K562 (cell line): Measurements from ENCODE around the gene SRC. TPM values are rescaled to one million over a fixed set of nuclear protein-coding genes. Genes with fewer than 3 reads are reported as not detected.

Experiments
- ATAC-seq: fragments of 200-7000 bp; cut with Tn5 transposase; 3 replicates; pipeline ENCODE4 v1.9.1; 2020; ENCODE audit warnings: moderate library complexity
- BruUV-seq: library from RNA; stranded (reverse); fragments of 400-500 nt; replicated peaks from 2 replicates; lab custom pipeline; 2021; lab: Mats Ljungman, UMichigan
- CTCF ChIA-PET: fragments of 300-600 bp; formaldehyde crosslinking; extraction: SDS; loops from one replicate; lab custom pipeline; 2021; ENCODE audit warnings: low intra/inter-chr PET ratio; lab: Yijun Ruan, JAX
- POLR2A ChIA-PET: fragments of 300-600, 350-650 bp; sonication (Branson Sonifier 250); formaldehyde crosslinking; extraction: SDS; loops from one replicate; lab custom pipeline; 2021; ENCODE audit warnings: antibody characterized with exemption, inconsistent platforms; lab: Yijun Ruan, JAX
- DNase-seq, 4 experiments: peaks; one replicate each; pipeline versions ENCODE4 v3.0.0 to v3.0.0-alpha.2; 2011 to 2018; ENCODE audit warnings: low spot score in 3 of 4, mixed read lengths in 3 of 4; ENCODE audit errors: extremely low read depth in 1 of 4
- FAIRE-seq: peaks from 2 replicates; lab custom pipeline; 2011; peaks lifted over from hg19 to GRCh38; lab: Jason Lieb, UNC
- H2AFZ ChIP-seq: 2 replicates; pipeline ENCODE4 v1.6.0; 2011; ENCODE audit warnings: low read depth, low read length, control low read depth, inconsistent platforms
- H3K27ac ChIP-seq: fragments of 200-600 bp; 3 replicates; pipeline ENCODE4 v1.8.0; 2011; ENCODE audit warnings: low read depth, mild to moderate bottlenecking, control low read depth, inconsistent platforms, low read length, moderate library complexity, mixed read lengths; ENCODE audit errors: extremely low read depth
- H3K27me3 ChIP-seq, 2 experiments: fragments of 300-600 bp in 1 of 2; 2 replicates in 1 of 2; 3 replicates in 1 of 2; pipeline versions ENCODE4 v1.6.0 to v1.8.0; 2011; ENCODE audit warnings: inconsistent platforms in 2 of 2, low read length in 2 of 2, mild to moderate bottlenecking in 1 of 2, mixed read lengths in 1 of 2, moderate library complexity in 1 of 2; ENCODE audit not compliant: control insufficient read depth in 2 of 2, insufficient read depth in 2 of 2
- H3K36me3 ChIP-seq: fragments of 300-600 bp; 3 replicates; pipeline ENCODE4 v1.8.0; 2011; ENCODE audit warnings: mild to moderate bottlenecking, low read length, inconsistent platforms; ENCODE audit not compliant: control insufficient read depth, insufficient read depth
- H3K4me1 ChIP-seq, 2 experiments: fragments of 200-600 bp in 1 of 2; replicated peaks in 1 of 2; 2 replicates in 1 of 2; 3 replicates in 1 of 2; pipeline versions ENCODE4 v1.5.1 to v1.8.0; 2011; ENCODE audit warnings: inconsistent platforms in 2 of 2, low read length in 2 of 2, mild to moderate bottlenecking in 1 of 2, mixed read lengths in 1 of 2, moderate library complexity in 1 of 2; ENCODE audit not compliant: control insufficient read depth in 2 of 2, insufficient read depth in 2 of 2
- H3K4me2 ChIP-seq: 2 replicates; pipeline ENCODE4 v1.6.1; 2011; ENCODE audit warnings: low read length, control low read depth, inconsistent platforms, mixed read lengths; ENCODE audit not compliant: insufficient read depth
- H3K4me3 ChIP-seq: fragments of 200-600 bp; sonication (generic), shearing (Covaris generic); 2 replicates; pipeline ENCODE4 v1.5.1; 2016; ENCODE audit warnings: control low read depth, inconsistent platforms
- H3K79me2 ChIP-seq: fragments of 200-600 bp; 3 replicates; pipeline ENCODE4 v1.8.0; 2011; ENCODE audit warnings: low read length, inconsistent platforms; ENCODE audit not compliant: control insufficient read depth, insufficient read depth
- H3K9ac ChIP-seq, 2 experiments: 2 replicates each; pipeline versions ENCODE4 v1.6.0 to v1.6.1; 2011; ENCODE audit warnings: low read depth in 2 of 2, low read length in 2 of 2, control low read depth in 1 of 2, inconsistent platforms in 1 of 2, mild to moderate bottlenecking in 1 of 2, mixed read lengths in 1 of 2; ENCODE audit not compliant: insufficient read depth in 1 of 2
- H3K9me1 ChIP-seq: one replicate; pipeline ENCODE4 v1.6.0; 2011; ENCODE audit warnings: inconsistent platforms, mild to moderate bottlenecking, low read length, moderate library complexity; ENCODE audit not compliant: control insufficient read depth, insufficient read depth
- H3K9me3 ChIP-seq: replicated peaks from 2 replicates; pipeline ENCODE4 v1.5.1; 2011; ENCODE audit warnings: low read depth, low read length, inconsistent platforms; ENCODE audit not compliant: control insufficient read depth, insufficient read depth
- H4K20me1 ChIP-seq: replicated peaks from 2 replicates; pipeline ENCODE4 v1.6.1; 2011; ENCODE audit warnings: low read length, inconsistent platforms, mixed read lengths; ENCODE audit not compliant: control insufficient read depth, insufficient read depth
- CBX2 ChIP-seq: fragments of 200-600 bp; sonication (generic); IDR thresholded peaks from one replicate; pipeline ENCODE4 v1.6.1; 2012; ENCODE audit warnings: mild to moderate bottlenecking, low read length, inconsistent platforms; ENCODE audit not compliant: insufficient read depth, poor library complexity, severe bottlenecking
- CTCF ChIP-seq, 3 experiments: IDR thresholded peaks in 2 of 3; conservative IDR thresholded peaks in 1 of 3; 2 replicates each; pipeline ENCODE4 v1.5.1; 2011 to 2012; ENCODE audit warnings: low read length in 3 of 3, mild to moderate bottlenecking in 3 of 3, control low read depth in 2 of 3, improper control_type of control experiment in 1 of 3, inconsistent platforms in 1 of 3, low read depth in 1 of 3, mixed read lengths in 1 of 3, moderate library complexity in 1 of 3; ENCODE audit not compliant: insufficient read depth in 2 of 3
- CTCFL ChIP-seq: IDR thresholded peaks from 2 replicates; pipeline ENCODE4 v1.6.1; 2011; ENCODE audit warnings: borderline replicate concordance, low read depth, mild to moderate bottlenecking, moderate library complexity, low read length; ENCODE audit not compliant: insufficient read depth, poor library complexity, severe bottlenecking
- FOXJ3 ChIP-seq: sonication (generic); formaldehyde crosslinking; IDR thresholded peaks from 2 replicates; pipeline ENCODE4 v1.4.0; 2020; ENCODE audit warnings: mild to moderate bottlenecking, missing genetic modification reagents
- IRF1 ChIP-seq: sonication (generic); formaldehyde crosslinking; IDR thresholded peaks from 2 replicates; pipeline ENCODE4 v1.8.0; 2022; ENCODE audit warnings: missing genetic modification reagents, mild to moderate bottlenecking, borderline replicate concordance
- JUN ChIP-seq, 2 experiments: sonication (generic) in 1 of 2; formaldehyde crosslinking in 1 of 2; IDR thresholded peaks; 2 replicates each; pipeline versions ENCODE4 v1.6.1 to v1.8.0; 2012 to 2022; ENCODE audit warnings: borderline replicate concordance in 2 of 2, mild to moderate bottlenecking in 2 of 2, improper control_type of control experiment in 1 of 2, low read depth in 1 of 2, low read length in 1 of 2, missing genetic modification reagents in 1 of 2
- POLR3A ChIP-seq: IDR thresholded peaks from 2 replicates; pipeline ENCODE4 v1.6.1; 2011; ENCODE audit warnings: borderline replicate concordance, mild to moderate bottlenecking, moderate library complexity; ENCODE audit not compliant: insufficient read length, insufficient read depth; ENCODE audit errors: extremely low read depth
- RBM25 ChIP-seq: fragments of 200-400 bp; formaldehyde crosslinking; IDR thresholded peaks from 2 replicates; pipeline ENCODE4 v1.6.1; 2018; ENCODE audit warnings: low read length, low read depth, moderate library complexity; ENCODE audit not compliant: severe bottlenecking
- ZNF408 ChIP-seq: fragments of 250-450 bp; sonication (Bioruptor Pico); IDR thresholded peaks from 2 replicates; pipeline ENCODE4 v1.4.0; 2020; ENCODE audit warnings: low read depth, mild to moderate bottlenecking, moderate library complexity
- WGBS: fragments of 100-300 bp; shearing (Covaris generic); methylation state at CpG from one replicate; pipeline ENCODE4 v1.1.6; 2016; ENCODE audit warnings: low coverage, mixed read lengths; ENCODE audit not compliant: insufficient coverage; ENCODE audit errors: missing lambda C conversion rate; 5-methylcytosine and 5-hydroxymethylcytosine counted together
- in situ Hi-C: fragments of 300-500 bp; cut with MboI; formaldehyde crosslinking; loops from 4 replicates; pipeline ENCODE4 v1.15.0; 2018; ENCODE audit warnings: inconsistent platforms, mixed read lengths
- intact Hi-C: fragments of 100-400 bp; cut with micrococcal nuclease; formaldehyde crosslinking; loops from 2 replicates; pipeline ENCODE4 v1.14.2; 2022
- polyA plus RNA-seq, 8 experiments: library from polyadenylated mRNA; depleted of rRNA in 4 of 8; stranded (reverse) in 5 of 8; unstranded in 3 of 8; fragments of >200 nt; fragmentation: Nextera tagmentation in 2 of 8; fragmentation: Illumina TruSeq in 1 of 8; extraction: Ambion mirVana in 2 of 8; extraction: Trizol in 1 of 8; gene quantifications; 2 replicates each; pipeline versions ENCODE4 v1.2.1 to v1.2.3, GENCODE V29; 2011 to 2014; ENCODE audit warnings: inconsistent platforms in 1 of 8, missing spikeins in 1 of 8
- total RNA-seq, 7 experiments: library from RNA; depleted of rRNA in 6 of 7; stranded (reverse); fragments of >200 nt in 6 of 7; fragmentation: Illumina TruSeq in 2 of 7; extraction: Trizol in 2 of 7; gene quantifications; 2 replicates each; pipeline versions ENCODE4 v1.2.1 to v1.2.3, GENCODE V29; 2011 to 2021; ENCODE audit warnings: low replicate concordance in 1 of 7
- TF ChIP-seq, protein P1 (sequence below): fragments of 450-650 bp; IDR thresholded peaks from 2 replicates; pipeline ENCODE4 v1.6.1; 2016; ENCODE audit warnings: missing biosample characterization, missing genetic modification characterization

The SRC gene
- total and polyA plus RNA-seq, 9 of the 15 experiments (the other 6 are each of a cell fraction or from before 2014, with no cell fraction given): 0.06 to 8.5 (median 3.1) TPM

DNA sequence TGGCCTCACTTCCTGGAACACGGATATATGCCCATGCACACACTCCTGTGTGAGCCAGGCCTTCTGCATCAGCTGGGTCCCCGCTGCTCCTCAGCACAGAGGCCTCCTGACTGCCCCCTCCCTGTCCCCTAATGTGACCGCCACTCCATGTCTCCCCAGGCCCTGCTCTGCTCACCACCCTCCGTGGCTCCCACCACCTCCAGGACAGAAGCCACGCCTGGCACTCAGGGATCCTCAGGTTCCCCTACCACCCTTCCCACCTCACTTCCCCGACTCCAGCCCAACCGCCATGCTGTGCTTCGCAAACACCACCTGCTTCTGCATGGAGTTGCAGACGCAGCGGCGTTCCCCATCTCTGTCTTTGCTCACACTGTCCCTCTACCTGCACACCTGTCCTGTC lies 4.3 kb upstream of the SRC start (continued):
- TF ChIP-seq, protein P1, sequence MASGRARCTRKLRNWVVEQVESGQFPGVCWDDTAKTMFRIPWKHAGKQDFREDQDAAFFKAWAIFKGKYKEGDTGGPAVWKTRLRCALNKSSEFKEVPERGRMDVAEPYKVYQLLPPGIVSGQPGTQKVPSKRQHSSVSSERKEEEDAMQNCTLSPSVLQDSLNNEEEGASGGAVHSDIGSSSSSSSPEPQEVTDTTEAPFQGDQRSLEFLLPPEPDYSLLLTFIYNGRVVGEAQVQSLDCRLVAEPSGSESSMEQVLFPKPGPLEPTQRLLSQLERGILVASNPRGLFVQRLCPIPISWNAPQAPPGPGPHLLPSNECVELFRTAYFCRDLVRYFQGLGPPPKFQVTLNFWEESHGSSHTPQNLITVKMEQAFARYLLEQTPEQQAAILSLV (tag): no peak
- TF ChIP-seq JUN (IDR thresholded peaks at IDR 0.05; ENCODE audit: borderline replicate concordance, low read depth, low read length): no peak
- TF ChIP-seq JUN (CRISPR knock-in tag; IDR thresholded peaks at IDR 0.05; ENCODE audit: borderline replicate concordance): no peak
- no peak for TF ChIP-seq FOXJ3
- no peak for TF ChIP-seq CBX2

- Histone ChIP-seq H3K4me2 (no peak overlapping the region), H3K36me3 (no peaks in the 10 kb centered on the region), H3K27ac (no peak overlapping the region), H3K4me1 (peaks cover 2 to 20% of the 10 kb centered on the region in 2 experiments; a peak in 4 of 5 replicates), H3K9me3 (no peaks in the 10 kb centered on the region)
- in situ Hi-C loops: no loop called here
- no TSS peak for BruUV-seq
- POLR2A ChIA-PET: interaction anchor here (0.6 kb wide), 1 partner anchor 17 kb away, joined by 3 read pairs; no protein-coding TSS in a partner anchor
- TF ChIP-seq ZNF408 (CRISPR knock-in tag) (no peak), IRF1 (CRISPR knock-in tag) (no peak), CTCFL (peak; percentile 10), RBM25 (peak; percentile 15), CTCF (IDR thresholded peaks at IDR 0.05 in 2 of 3, conservative IDR thresholded peaks at IDR 0.05 in 1 of 3; ENCODE audit: insufficient read depth in 2 of 3, low read depth in 1 of 3, low read length in 3 of 3) (peak in 1 of 3 experiments; percentile 27; a peak in 2 of 6 replicates), POLR3A (no peak)
- TF ChIP-seq, all 486 proteins: peak for 3
- ATAC-seq: peak; percentile 36
- Histone ChIP-seq H3K9ac (peak overlapping the region in 1 of 2 experiments; percentile 51; a peak in 1 of 4 replicates), H3K79me2 (no peaks in the 10 kb centered on the region), H2AFZ (no peak overlapping the region), H3K27me3 (no peaks in the 10 kb centered on the region), H4K20me1 (no peaks in the 10 kb centered on the region), H3K4me3 (no peak overlapping the region), H3K9me1 (no peaks in the 10 kb centered on the region)
- CTCF ChIA-PET: no interaction called here
- no peak for FAIRE-seq
- WGBS: 33% methylated on average over 4 of the region's 4 CpGs
- DNase-seq: no peak
- intact Hi-C loops: no loop called here
Observed at GRCh38 chr20:37342231-37343177, 3.4 kb upstream of the SRC start.
